ENCODE results near the gene SMCO4.
"Not testable (repeated sequence)": the region's sequence is repeated elsewhere in the genome, so short reads cannot be mapped to it uniquely, and the experiment has no call there.

Gene SMCO4

DNA sequence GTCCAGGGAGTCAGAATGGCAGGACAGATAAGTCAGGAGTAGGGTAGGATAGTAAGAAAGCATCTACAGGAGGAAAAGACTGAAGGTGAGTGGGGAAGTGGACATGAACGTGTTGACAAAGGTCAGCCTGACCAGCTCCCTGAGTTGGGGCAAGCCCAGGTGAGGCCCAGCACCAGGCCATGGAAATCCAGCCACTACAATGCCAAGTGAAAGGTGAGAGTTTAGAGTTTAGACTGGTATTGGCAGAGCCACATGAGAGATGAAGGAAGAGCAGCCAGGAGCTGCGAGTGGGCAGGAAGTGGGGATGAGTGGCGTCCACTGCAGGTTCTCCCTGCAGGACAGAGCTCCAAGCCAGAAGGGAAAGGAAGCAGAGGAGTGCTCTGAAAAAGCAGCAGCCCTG, 16.5 kb upstream of the SMCO4 start:
- DNase-seq, result no peak

- DNase-seq, result no peak
These were observed 9.7 kb upstream of the SMCO4 start for GRCh38 chr11:93552874-93553273.

GRCh38 chr11:93549976-93550375, 6.8 kb upstream of the SMCO4 start:
- DNase-seq, result no peak

DNA sequence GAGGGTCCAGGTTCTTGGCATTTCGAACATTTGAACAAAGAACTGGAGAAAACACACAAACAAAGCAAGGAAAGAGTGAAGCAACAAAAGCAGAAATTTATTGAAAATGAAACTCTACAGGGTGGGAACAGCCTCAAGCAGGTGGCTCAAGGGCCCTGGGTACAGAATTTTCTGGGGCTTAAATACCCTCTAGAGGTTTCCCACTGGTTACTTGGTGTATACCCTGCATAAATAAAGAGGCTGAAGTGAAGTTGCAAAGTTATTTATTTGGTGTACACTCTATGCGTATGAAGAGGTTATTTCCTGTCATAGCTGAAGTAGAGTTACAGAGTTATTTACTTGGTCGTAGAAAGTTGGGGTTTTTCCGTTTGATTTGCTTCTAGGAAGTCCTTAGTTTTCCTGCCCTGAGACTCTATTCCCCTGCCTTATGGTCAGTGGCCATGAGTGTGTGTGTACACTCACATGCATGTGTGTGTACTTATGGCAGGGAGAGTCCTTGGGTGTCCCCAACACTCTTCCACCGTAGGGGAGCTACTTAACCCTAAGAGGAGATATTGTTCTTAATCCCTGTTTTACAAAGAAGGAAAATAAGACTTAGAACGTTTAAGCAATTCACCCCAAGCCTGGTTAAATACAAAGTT, 5.6 kb upstream of the SMCO4 start:
- DNase-seq, result no peak

- no peak for DNase-seq
These were observed 4.6 kb upstream of the SMCO4 start for GRCh38 chr11:93547773-93548172.

DNA sequence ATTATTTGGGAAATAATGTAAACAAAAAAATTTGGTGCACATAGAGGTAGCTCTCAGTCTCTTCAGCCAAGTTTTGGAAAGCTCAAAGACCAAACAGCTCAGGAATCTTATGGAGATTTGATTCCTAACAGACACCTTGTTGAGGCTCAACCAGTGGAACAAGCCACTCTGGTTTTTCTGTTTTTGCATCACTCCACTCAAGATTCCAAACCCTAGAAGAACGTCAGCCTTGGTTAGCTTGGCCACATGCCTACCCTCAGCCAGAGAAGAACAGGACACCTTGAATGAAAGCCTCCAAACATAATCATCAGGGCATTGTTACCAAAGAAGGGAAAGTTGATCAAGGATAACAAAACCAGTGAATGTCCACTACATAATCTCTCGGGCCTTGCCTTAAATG, 3.8 kb upstream of the SMCO4 start:
- no peak for DNase-seq

GRCh38 chr11:93545566-93545965, 2.4 kb upstream of the SMCO4 start:
- no peak for DNase-seq

DNA sequence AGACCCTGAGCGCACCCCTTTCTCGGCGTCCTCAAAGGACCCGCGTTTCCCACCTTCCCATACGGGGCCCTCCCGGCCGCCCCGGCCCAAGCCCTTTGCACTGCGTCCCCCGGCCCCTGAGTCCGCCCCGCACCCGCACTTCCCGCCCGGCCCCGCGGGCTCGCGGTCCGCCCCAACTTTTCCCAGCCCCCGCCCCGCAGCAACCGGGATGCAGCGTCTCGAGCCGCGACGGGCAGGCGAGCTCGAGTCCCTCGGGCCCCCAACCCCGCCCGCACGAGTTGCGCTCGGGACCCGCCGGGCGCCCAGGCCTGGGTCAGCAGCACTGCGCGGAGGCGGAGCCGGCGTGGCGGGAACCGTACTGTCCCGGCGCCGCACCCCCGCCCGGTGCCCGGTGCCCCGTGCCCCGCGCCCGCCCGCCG, 371 bp downstream of the SMCO4 start:
- no peak for DNase-seq

DNA sequence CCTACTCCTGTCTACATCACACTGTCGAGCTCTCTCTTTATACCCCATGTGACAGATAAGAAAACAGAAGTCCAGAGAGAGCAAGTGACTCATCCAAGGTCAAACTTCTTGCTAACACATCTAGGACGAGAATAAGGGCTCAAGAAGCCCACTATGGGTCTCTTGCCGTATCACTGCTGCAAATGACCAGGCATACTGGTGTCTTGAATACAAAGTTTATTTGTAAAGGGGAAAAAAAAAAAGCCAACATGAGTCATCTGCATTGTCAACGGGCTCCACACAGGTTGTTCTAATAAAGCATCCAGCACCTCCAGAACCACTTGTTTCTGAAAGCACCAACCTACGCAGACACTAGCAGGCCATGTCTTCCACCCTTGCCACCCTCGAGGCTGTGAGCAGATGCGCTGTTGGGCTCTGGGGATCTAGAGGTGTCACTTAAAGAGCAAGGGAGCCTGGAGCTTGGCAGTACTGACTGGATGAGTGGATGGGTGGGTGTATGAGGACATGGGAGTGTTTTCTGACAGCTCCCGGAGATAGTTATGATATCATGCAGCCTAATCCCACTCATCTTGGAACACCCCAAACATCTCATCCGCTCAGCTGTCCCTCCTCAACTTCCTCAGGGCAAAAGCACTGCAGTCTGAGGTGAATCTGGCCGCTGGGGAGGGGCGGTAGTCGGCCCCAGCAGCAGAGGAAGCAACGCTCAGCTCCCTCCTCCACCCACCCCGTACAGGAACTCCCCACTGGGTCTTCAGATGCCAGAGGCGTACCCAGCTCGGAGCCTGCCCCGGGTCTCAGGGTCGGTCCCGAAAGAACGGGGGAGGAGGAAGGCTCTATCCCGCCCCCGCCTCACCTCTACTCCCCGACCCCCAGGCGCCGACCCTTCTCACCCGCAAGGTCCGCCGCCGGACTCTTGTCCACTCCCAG, 1.0 kb downstream of the SMCO4 start:
- DNase-seq, result peak; percentile 45

DNA sequence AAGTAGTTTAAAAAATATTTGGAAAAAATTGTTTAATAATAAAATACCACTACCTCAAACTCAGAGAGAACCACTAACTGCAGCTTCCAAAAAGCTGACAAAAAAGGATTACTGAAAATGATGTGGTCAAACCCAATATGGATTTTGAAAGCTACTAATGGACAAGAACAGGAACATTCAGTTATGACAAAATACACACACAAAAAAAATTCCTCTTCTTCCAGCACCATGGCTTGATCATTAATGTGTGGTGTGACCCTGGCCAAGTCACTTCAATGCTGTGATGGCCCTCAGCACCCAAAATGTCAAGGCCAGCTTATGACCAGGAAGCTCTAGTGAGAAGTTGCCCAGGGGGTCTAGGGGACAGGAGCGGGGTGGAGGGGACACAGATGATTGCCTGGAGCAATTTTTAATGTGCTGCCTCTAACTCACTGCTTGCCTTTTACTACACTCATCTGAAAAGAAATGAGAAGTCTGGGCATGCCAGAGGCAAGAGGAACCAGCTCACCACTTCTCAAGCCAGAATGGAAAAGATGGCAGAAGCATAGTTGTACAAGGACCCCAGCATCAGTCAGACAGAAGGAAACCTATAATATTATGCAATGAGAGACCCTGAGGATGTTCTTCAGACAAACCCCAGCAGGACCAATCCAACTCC, 2.2 kb downstream of the SMCO4 start:
- no peak for DNase-seq

GRCh38 chr11:93540337-93540736, 2.9 kb downstream of the SMCO4 start:
- DNase-seq, result no peak

GRCh38 chr11:93537767-93538261, 5.4 kb downstream of the SMCO4 start:
- DNase-seq, result no peak

DNA sequence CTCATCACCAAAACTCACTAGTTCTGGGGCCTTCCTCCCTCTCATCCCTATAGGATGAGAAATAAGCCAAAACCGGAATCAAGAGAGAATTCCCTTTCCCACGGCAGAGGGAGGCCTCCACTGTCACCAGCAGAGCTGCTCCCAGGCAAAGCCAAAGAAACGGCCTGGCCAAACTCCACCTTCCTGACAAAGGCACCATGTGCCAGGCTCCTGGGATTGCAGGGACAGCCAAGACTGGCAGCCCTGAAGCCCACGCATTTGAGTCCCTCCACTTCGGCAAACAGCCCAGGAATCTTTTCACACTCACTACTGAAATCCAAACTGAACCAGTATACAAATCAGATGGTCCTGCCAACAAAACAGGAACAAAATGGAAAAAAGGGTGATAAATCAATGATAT, 6.1 kb downstream of the SMCO4 start:
- DNase-seq, result no peak

GRCh38 chr11:93536101-93536861, 6.9 kb downstream of the SMCO4 start:
- DNase-seq, result no peak

DNA sequence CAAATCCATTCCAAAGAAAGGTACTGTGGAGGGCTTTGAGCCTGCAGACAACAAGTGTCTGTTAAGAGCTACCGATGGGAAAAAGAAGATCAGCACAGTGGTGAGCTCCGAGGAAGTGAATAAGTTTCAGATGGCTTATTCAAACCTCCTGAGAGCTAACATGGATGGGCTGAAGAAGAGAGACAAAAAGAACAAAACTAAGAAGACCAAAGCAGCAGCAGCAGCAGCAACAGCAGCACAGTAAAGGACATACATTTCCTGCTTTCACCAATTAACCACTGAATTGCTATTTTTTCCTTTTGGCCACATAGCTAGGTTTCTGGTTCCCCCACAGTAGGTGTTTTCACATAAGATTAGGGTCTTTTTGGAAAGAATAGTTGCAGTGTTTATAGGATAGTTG, 7.6 kb downstream of the SMCO4 start:
- not testable (repeated sequence) for DNase-seq

- no peak for DNase-seq
These were observed 10.4 kb downstream of the SMCO4 start for GRCh38 chr11:93532806-93533205.

GRCh38 chr11:93532281-93532789, 10.9 kb downstream of the SMCO4 start:
- no peak for DNase-seq

DNA sequence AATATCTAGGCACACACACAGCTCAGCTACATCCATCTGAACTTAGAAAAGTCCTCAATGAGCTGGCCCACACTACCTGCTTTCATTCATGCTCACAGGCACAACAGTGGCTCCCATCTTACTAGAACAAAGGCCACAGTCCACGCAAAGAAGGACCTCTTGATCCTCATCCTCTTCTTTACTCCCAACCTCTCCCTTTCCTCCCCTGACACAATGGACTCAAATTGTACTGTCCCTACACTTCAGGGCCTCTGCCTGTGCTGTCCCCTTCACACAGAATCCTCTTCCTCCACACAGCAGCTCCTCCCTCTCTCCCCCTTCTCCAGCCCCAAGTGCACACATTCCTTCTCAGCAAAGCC, 12.7 kb downstream of the SMCO4 start:
- no peak for DNase-seq

DNA sequence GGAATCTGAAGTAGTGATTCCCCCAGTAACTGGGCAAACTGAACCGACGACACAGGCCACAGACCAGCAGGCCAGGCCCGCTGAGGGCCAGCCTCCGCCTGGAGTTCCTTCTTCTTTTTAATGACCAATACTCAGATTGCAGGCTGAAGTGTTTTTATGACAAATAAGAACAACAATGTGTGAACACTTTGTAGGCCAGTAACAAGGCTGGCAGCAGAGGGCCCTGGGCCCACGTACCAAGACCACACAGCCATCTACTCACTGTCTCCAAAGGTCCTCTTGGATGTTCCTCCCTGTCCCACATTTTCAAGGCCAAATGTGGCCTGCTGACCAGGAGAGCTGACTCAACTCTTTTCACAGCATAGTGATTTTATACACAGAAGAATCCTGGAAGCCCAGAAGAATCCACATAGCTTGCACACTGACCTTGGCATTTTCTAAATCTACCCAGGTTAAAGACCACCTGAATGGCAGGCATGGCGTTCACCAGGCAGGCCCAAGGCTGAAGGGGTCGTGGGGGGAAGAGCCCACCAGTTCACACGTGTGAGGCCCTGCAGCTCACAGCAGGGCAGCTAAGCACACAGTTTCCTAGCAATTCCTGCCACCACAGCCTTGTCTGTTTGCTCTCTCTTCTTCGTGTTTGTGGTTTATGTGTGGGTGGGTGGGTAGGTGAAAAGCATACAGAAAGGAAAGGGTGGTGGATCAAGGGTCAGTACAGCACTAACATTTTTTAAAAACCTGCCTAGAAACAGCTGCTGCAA, 13.3 kb downstream of the SMCO4 start:
- no peak for DNase-seq

GRCh38 chr11:93528757-93529645, 14.2 kb downstream of the SMCO4 start:
- no peak for DNase-seq

- no peak for DNase-seq
These were observed 14.9 kb downstream of the SMCO4 start for GRCh38 chr11:93528252-93528651.
